ENCODE data around the gene CCDC38.

CCDC38 gene

GRCh38 chr12:95975491-95975890, 33.1 kb upstream of the CCDC38 start:
- no peak overlapping the region for H3K4me3 ChIP-seq (ENCODE audit: insufficient read depth, low read length, poor library complexity, severe bottlenecking)
- H4K20me1 ChIP-seq (ENCODE audit: low read depth, low read length): no peaks in the 10 kb centered on the region
- no peaks in the 10 kb centered on the region for H3K79me2 ChIP-seq (ENCODE audit: insufficient read depth, low read length)
- H3K27ac ChIP-seq (ENCODE audit: low read depth, low read length): no peak overlapping the region
- no peaks in the 10 kb centered on the region for H3K9me3 ChIP-seq (ENCODE audit: insufficient read depth, low read length)
- H3F3A ChIP-seq (ENCODE audit: insufficient read depth): no peaks in the 10 kb centered on the region
- H3K27me3 ChIP-seq (ENCODE audit: low read length): no peaks in the 10 kb centered on the region
- H3K36me3 ChIP-seq (ENCODE audit: low read length): no peaks in the 10 kb centered on the region
- no peak overlapping the region for H3K4me2 ChIP-seq (ENCODE audit: low read depth, low read length, poor library complexity, severe bottlenecking)
- H3K9ac ChIP-seq (ENCODE audit: low read length): no peak overlapping the region
- H2AFZ ChIP-seq (ENCODE audit: low read depth, low read length, severe bottlenecking): no peak overlapping the region
- TF ChIP-seq CTCF (IDR thresholded peaks at IDR 0.05; ENCODE audit: insufficient read depth, low read length, poor library complexity, severe bottlenecking) (no peak), EZH2phosphoT487 (conservative IDR thresholded peaks at IDR 0.05; ENCODE audit: low read length) (no peak)
- no peaks in the 10 kb centered on the region; the same call in 1 of the 2 replicates for H3K9me2 ChIP-seq (replicated peaks; ENCODE audit: insufficient read depth, low read length)

GRCh38 chr12:95974358-95974757, 31.9 kb upstream of the CCDC38 start:
- Histone ChIP-seq H3K4me2 (ENCODE audit: low read depth, low read length, poor library complexity, severe bottlenecking) (no peak overlapping the region), H3K9me3 (ENCODE audit: insufficient read depth, low read length) (no peaks in the 10 kb centered on the region), H3K4me3 (ENCODE audit: insufficient read depth, low read length, poor library complexity, severe bottlenecking) (no peak overlapping the region), H3K27me3 (ENCODE audit: low read length) (no peaks in the 10 kb centered on the region), H3K36me3 (ENCODE audit: low read length) (no peaks in the 10 kb centered on the region), H2AFZ (ENCODE audit: low read depth, low read length, severe bottlenecking) (no peak overlapping the region), H3K9me2 (replicated peaks; ENCODE audit: insufficient read depth, low read length) (no peaks in the 10 kb centered on the region; the same call in 1 of the 2 replicates), H4K20me1 (ENCODE audit: low read depth, low read length) (no peaks in the 10 kb centered on the region), H3F3A (ENCODE audit: insufficient read depth) (no peaks in the 10 kb centered on the region), H3K27ac (ENCODE audit: low read depth, low read length) (no peak overlapping the region), H3K79me2 (ENCODE audit: insufficient read depth, low read length) (no peaks in the 10 kb centered on the region), H3K9ac (ENCODE audit: low read length) (no peak overlapping the region)
- TF ChIP-seq CTCF (IDR thresholded peaks at IDR 0.05; ENCODE audit: insufficient read depth, low read length, poor library complexity, severe bottlenecking) (no peak), EZH2phosphoT487 (conservative IDR thresholded peaks at IDR 0.05; ENCODE audit: low read length) (no peak)

- no peaks in the 10 kb centered on the region for H3K36me3 ChIP-seq (ENCODE audit: low read length)
- H3K27ac ChIP-seq (ENCODE audit: low read depth, low read length): no peak overlapping the region
- H2AFZ ChIP-seq (ENCODE audit: low read depth, low read length, severe bottlenecking): no peak overlapping the region
These were observed 30.5 kb upstream of the CCDC38 start for GRCh38 chr12:95972832-95973456.

More at GRCh38 chr12:95972832-95973456, 30.5 kb upstream of the CCDC38 start:
- Histone ChIP-seq H3K79me2 (ENCODE audit: insufficient read depth, low read length) (no peaks in the 10 kb centered on the region), H3F3A (ENCODE audit: insufficient read depth) (no peaks in the 10 kb centered on the region), H3K4me2 (ENCODE audit: low read depth, low read length, poor library complexity, severe bottlenecking) (no peak overlapping the region), H3K9me3 (ENCODE audit: insufficient read depth, low read length) (no peaks in the 10 kb centered on the region), H3K27me3 (ENCODE audit: low read length) (no peaks in the 10 kb centered on the region), H3K9ac (ENCODE audit: low read length) (no peak overlapping the region), H3K9me2 (replicated peaks; ENCODE audit: insufficient read depth, low read length) (no peaks in the 10 kb centered on the region; the same call in 1 of the 2 replicates), H4K20me1 (ENCODE audit: low read depth, low read length) (no peaks in the 10 kb centered on the region), H3K4me3 (ENCODE audit: insufficient read depth, low read length, poor library complexity, severe bottlenecking) (no peak overlapping the region)
- no peak for TF ChIP-seq CTCF (IDR thresholded peaks at IDR 0.05; ENCODE audit: insufficient read depth, low read length, poor library complexity, severe bottlenecking)
- TF ChIP-seq EZH2phosphoT487 (conservative IDR thresholded peaks at IDR 0.05; ENCODE audit: low read length): no peak
